Stomach (tissue), 9 donors: ENCODE measurements around the gene PLEKHF1. TPM values are rescaled to one million over a fixed set of nuclear protein-coding genes. Genes with fewer than 3 reads are reported as not detected.

Source experiments
- DNase-seq, 2 donors: peaks; one replicate each; pipeline versions ENCODE4 v3.0.0 to v3.0.0-alpha.2; 2013 to 2019
- H3K27ac ChIP-seq, 5 donors: fragments of 200-600 bp in 4 of 5; sonication (generic) in 4 of 5; one replicate each; pipeline ENCODE4 v1.5.1; 2013 to 2019; ENCODE audit warnings: mild to moderate bottlenecking in 1 of 5, moderate library complexity in 1 of 5
- H3K27me3 ChIP-seq, 3 donors: fragments of 200-600 bp; sonication (generic); one replicate each; pipeline ENCODE4 v1.5.1; 2017 to 2019; ENCODE audit warnings: mixed run types in 1 of 3
- H3K36me3 ChIP-seq, 4 donors: fragments of 200-600 bp; sonication (generic); 1 replicate in 3 of 4; 2 replicates in 1 of 4; pipeline ENCODE4 v1.5.1; 2016 to 2019
- H3K4me1 ChIP-seq, 4 donors: fragments of 200-600 bp; sonication (generic); one replicate each; pipeline ENCODE4 v1.5.1; 2016 to 2019
- H3K4me3 ChIP-seq, 4 donors: fragments of 200-600 bp; sonication (generic) in 3 of 4; one replicate each; pipeline ENCODE4 v1.5.1; 2016 to 2019; ENCODE audit warnings: mild to moderate bottlenecking in 1 of 4
- H3K9me3 ChIP-seq, 4 donors: fragments of 200-600 bp; sonication (generic); one replicate each; pipeline ENCODE4 v1.5.1; 2016 to 2019
- EP300 ChIP-seq: sonication (generic); formaldehyde crosslinking; IDR thresholded peaks from one replicate; pipeline ENCODE4 v1.6.1; 2017; ENCODE audit warnings: antibody characterized with exemption
- POLR2A ChIP-seq, 4 donors: fragments of 450-650 bp; IDR thresholded peaks; one replicate each; pipeline ENCODE4 v1.6.1; 2016; ENCODE audit warnings: antibody characterized with exemption in 4 of 4, control low read depth in 2 of 4, mild to moderate bottlenecking in 1 of 4, moderate library complexity in 1 of 4
- POLR2AphosphoS5 ChIP-seq, 3 donors: sonication (generic); formaldehyde crosslinking; IDR thresholded peaks; one replicate each; pipeline ENCODE4 v1.6.1; 2016; ENCODE audit warnings: antibody characterized with exemption in 3 of 3
- WGBS, 5 donors: extraction: QIAGEN DNeasy Blood & Tissue Kit in 3 of 5; methylation state at CpG; one replicate each; pipeline versions ENCODE4 v1.1.5 to v1.1.7; 2013 to 2018; 5-methylcytosine and 5-hydroxymethylcytosine counted together
- intact Hi-C: fragments of 100-400 bp; cut with DNase I; formaldehyde crosslinking; loops from one replicate; pipeline ENCODE4 v1.15.1; 2023; ENCODE audit warnings: low total_unique reads
- polyA plus RNA-seq, 3 donors: library from polyadenylated mRNA; stranded (reverse); fragments of 200-250 nt; gene quantifications; one replicate each; pipeline ENCODE4 v1.2.3, GENCODE V29; 2013
- total RNA-seq, 5 donors: library from RNA; depleted of rRNA; stranded (reverse); fragments of >200 nt; gene quantifications; one replicate each; pipeline versions ENCODE4 v1.1.0 to v1.2.3, GENCODE V29; 2014 to 2016
- TF ChIP-seq, protein P1 (sequence below), 7 experiments: fragments of 450-650 bp in 4 of 7; fragments of 200-600 bp in 3 of 7; sonication (generic) in 3 of 7; IDR thresholded peaks; one replicate each; pipeline ENCODE4 v1.5.1; 2016 to 2019; ENCODE audit warnings: antibody characterized with exemption in 7 of 7, control low read depth in 2 of 7, mild to moderate bottlenecking in 1 of 7
- donor health status: healthy with polysubstance abuse.
- donor health status: Bipolar disorder and iron deficiency.
- donor health status: healthy.

The PLEKHF1 gene
- total and polyA plus RNA-seq, 8 donors, result 1.8 to 13.6 (median 6.4) TPM

DNA sequence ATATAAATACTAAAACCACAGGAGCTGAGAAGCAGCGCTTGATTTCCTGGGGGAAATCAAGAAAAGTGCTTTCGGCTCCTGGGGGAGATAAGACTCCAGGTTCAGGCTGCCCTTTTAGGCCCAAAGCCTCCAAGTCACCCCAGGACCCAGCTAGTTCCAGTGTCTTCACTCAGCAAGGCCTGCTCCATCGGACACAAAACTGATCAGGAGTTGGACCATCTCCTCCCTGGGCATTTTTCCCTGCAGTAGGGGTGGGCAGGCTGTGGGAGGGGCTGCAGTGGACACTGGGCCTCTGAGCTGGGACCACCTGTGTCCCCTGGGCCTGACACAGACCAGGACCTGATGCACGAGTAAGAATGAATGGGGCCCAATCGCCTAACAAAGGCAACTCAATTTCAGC is 34.6 kb downstream of the PLEKHF1 start:
- Histone ChIP-seq H3K4me3 (no peak overlapping the region), H3K9me3 (no peaks in the 10 kb centered on the region), H3K4me1 (peaks cover 0 to 2% (median 1%) of the 10 kb centered on the region in 4 donors), H3K27ac (no peak overlapping the region), H3K36me3 (peaks cover 13 to 41% (median 33%) of the 10 kb centered on the region in 4 donors), H3K27me3 (no peaks in the 10 kb centered on the region)
- 75 to 83% (median 80%) methylated on average over 4 to 5 of the region's 5 CpGs for WGBS, 5 donors
- intact Hi-C loops, result no loop called here
- no peak for DNase-seq
- TF ChIP-seq EP300, result no peak
- TF ChIP-seq POLR2A (IDR thresholded peaks at IDR 0.05), result no peak
- TF ChIP-seq, protein P1, sequence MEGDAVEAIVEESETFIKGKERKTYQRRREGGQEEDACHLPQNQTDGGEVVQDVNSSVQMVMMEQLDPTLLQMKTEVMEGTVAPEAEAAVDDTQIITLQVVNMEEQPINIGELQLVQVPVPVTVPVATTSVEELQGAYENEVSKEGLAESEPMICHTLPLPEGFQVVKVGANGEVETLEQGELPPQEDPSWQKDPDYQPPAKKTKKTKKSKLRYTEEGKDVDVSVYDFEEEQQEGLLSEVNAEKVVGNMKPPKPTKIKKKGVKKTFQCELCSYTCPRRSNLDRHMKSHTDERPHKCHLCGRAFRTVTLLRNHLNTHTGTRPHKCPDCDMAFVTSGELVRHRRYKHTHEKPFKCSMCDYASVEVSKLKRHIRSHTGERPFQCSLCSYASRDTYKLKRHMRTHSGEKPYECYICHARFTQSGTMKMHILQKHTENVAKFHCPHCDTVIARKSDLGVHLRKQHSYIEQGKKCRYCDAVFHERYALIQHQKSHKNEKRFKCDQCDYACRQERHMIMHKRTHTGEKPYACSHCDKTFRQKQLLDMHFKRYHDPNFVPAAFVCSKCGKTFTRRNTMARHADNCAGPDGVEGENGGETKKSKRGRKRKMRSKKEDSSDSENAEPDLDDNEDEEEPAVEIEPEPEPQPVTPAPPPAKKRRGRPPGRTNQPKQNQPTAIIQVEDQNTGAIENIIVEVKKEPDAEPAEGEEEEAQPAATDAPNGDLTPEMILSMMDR (IDR thresholded peaks at IDR 0.05), result no peak
- no peak for TF ChIP-seq POLR2AphosphoS5 (IDR thresholded peaks at IDR 0.05)

DNA sequence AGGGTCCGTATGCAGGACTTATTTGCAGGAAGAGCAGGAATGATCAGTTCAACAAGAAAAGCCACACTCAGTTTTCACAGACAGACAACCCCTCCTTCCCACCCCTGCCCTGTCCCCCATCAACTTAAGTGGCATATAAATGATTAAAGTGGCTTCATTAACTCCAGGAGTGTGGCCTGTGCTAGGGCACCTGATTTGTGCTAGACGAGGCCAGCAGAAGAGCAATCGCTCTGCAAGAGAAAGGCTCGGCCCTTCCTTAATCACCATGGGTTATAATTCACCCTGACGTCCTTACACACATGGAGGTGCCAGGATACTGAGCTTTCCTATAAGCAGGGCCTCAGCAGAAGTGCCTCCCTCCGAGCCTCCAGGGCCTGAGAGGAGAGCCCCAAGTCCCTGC is 35.2 kb downstream of the PLEKHF1 start:
- no peaks in the 10 kb centered on the region for H3K27me3 ChIP-seq
- WGBS, 5 donors, result 79 to 81% (median 80%) methylated on average over 5 to 6 of the region's 6 CpGs

DNA sequence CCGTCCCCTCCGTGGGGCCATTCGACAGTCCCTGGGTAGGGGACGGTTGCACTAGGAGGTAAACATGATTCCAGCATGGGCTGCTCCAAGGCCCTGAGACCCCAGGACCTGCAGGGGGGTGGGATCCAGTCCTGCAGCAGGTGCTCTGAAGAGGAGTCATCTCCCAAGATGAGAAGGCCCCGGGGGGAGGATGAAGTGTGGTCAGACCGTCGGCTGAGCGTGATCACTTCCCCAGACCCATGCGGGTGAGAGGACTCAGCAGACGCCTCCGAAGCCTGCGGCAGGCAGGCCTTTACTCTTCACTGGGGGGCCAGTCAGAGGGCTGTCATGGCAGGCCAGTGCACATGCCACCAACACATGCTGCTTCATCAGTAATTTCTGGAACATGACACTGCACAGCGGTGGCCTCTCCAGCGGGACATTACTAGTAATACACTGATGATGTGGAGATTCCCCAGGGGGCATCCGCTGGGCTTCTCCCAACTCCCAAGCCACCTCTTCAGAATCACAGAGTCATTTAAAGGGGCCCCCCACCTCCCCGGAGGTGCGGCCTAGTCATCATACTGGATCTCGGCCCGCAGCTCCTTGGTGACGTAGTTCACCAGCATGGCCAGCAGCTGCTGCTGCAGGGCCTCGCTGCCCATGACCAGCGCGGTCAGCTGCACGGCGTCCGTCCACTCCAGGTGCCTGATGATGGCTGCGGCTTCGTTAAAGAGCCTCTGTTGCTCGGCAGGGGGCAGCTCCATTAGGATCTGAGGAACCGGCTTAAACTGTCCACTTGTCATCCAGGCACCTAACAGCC is 37.1 kb downstream of the PLEKHF1 start:
- WGBS, 5 donors, result 87 to 92% (median 90%) methylated on average over 18 to 30 of the region's 30 CpGs
- no peak overlapping the region for H3K4me3 ChIP-seq
- intact Hi-C loops, result no loop called here
- H3K4me1 ChIP-seq, result no peaks in the 10 kb centered on the region
- H3K36me3 ChIP-seq, result peaks cover 14 to 63% (median 58%) of the 10 kb centered on the region in 4 donors
- TF ChIP-seq, protein P1 (IDR thresholded peaks at IDR 0.05), result no peak
- TF ChIP-seq POLR2AphosphoS5 (IDR thresholded peaks at IDR 0.05), result no peak
- TF ChIP-seq POLR2A (IDR thresholded peaks at IDR 0.05), result no peak
- no peak for TF ChIP-seq EP300
- no peak overlapping the region for H3K27ac ChIP-seq
- no peaks in the 10 kb centered on the region for H3K9me3 ChIP-seq
- no peaks in the 10 kb centered on the region for H3K27me3 ChIP-seq
- DNase-seq, result no peak

More for the DNA sequence above, 35.2 kb downstream of the PLEKHF1 start:
- no peaks in the 10 kb centered on the region for H3K9me3 ChIP-seq
- no peaks in the 10 kb centered on the region for H3K4me1 ChIP-seq
- TF ChIP-seq POLR2AphosphoS5 (IDR thresholded peaks at IDR 0.05) (no peak), POLR2A (IDR thresholded peaks at IDR 0.05) (no peak), EP300 (no peak)
- TF ChIP-seq, protein P1 (IDR thresholded peaks at IDR 0.05), result no peak
- H3K36me3 ChIP-seq, result peaks cover 13 to 46% (median 39%) of the 10 kb centered on the region in 4 donors
- intact Hi-C loops, result no loop called here
- no peak overlapping the region for H3K4me3 ChIP-seq
- H3K27ac ChIP-seq, result no peak overlapping the region
- no peak for DNase-seq

DNA sequence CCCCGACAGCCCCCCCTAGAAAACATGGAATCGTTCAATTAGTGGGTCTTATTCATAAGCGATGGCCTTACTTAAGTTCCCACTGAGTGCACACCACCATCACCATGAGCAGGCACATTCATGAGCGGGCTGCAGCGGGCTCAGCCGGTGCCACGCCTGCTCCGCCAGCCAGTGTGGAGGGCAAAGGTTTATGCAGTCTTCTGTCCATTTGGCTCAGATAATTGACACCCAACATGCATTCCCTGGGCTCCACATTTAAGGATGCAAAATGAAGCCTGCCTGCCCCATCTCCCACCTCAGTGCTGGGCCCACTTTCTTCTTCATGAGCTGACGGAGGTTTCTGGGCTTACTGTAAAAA is 37.7 kb downstream of the PLEKHF1 start:
- intact Hi-C loops, result no loop called here
- H3K36me3 ChIP-seq, result peaks cover 16 to 69% (median 64%) of the 10 kb centered on the region in 4 donors
- no peaks in the 10 kb centered on the region for H3K9me3 ChIP-seq
- TF ChIP-seq, protein P1 (IDR thresholded peaks at IDR 0.05), result no peak
- H3K4me1 ChIP-seq, result no peaks in the 10 kb centered on the region
- H3K4me3 ChIP-seq, result no peak overlapping the region
- WGBS, 5 donors, result 93 to 96% (median 94%) methylated on average over 9 of the region's 9 CpGs
- no peaks in the 10 kb centered on the region for H3K27me3 ChIP-seq
- H3K27ac ChIP-seq, result no peak overlapping the region
- no peak for DNase-seq
